NCI-H774 (cell line): ENCODE measurements around the gene POU3F1.

ENCODE experiments used
- DNase-seq: peaks from one replicate; lab custom pipeline; 2025; lab: John Stamatoyannopoulos, UW

POU3F1 gene

DNA sequence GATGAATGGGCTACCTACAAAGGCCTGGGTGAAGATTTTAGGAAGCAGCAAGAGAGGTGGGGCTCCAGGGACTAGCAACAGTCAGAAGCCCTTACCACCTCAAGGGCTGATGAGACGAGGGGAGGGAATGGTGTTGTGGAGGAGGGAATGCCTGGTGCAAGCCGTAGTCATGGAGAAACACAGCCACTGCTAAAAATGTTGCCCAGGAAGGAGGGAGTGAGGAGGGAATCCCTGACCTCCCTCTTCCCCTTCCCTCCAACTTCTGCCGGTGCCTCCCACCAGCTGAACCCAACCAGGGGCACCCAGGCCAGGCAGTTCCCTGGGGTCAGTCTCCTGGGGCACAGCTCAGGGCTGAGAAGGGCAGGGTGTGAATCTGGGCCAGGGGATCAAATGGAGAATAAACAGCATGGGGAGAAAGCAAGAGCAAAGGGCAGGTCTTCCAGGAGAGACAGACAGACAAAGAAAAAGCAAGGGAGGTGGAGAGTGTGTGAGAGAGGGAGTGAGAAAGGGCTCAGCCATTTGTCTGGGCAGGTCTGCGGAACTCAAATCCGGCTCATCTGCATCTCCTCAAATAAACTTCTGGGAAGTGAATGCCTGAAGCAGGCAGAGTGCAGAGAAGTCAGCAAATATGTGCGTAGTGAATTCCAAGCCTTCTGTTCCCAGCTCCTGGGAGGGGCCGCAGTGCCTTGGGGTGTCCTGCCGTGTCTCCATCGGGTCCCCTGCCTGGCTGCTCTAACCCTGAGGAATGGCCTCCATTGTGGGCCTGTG is 27.1 kb upstream of the POU3F1 start:
- DNase-seq = no peak

DNA sequence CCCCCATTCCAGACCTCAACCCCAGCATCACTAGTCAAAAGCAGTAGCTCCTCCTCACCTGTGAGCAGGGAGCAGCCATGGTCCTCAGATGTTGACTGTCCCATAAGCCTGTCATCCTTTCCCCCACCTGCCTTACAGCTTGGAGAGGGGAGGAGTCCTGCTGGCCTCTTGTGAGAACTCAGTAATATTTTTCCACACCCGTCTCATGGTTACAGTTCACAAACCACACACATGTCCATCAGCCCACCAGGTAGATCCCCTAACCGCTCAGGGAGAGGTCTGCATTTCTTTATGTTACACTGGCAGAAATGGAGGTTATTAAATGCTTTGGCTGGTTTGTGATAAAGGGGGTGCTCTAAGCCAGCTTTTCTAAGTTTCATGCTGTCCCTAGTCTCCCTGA is 26.3 kb upstream of the POU3F1 start:
- no peak for DNase-seq

DNA sequence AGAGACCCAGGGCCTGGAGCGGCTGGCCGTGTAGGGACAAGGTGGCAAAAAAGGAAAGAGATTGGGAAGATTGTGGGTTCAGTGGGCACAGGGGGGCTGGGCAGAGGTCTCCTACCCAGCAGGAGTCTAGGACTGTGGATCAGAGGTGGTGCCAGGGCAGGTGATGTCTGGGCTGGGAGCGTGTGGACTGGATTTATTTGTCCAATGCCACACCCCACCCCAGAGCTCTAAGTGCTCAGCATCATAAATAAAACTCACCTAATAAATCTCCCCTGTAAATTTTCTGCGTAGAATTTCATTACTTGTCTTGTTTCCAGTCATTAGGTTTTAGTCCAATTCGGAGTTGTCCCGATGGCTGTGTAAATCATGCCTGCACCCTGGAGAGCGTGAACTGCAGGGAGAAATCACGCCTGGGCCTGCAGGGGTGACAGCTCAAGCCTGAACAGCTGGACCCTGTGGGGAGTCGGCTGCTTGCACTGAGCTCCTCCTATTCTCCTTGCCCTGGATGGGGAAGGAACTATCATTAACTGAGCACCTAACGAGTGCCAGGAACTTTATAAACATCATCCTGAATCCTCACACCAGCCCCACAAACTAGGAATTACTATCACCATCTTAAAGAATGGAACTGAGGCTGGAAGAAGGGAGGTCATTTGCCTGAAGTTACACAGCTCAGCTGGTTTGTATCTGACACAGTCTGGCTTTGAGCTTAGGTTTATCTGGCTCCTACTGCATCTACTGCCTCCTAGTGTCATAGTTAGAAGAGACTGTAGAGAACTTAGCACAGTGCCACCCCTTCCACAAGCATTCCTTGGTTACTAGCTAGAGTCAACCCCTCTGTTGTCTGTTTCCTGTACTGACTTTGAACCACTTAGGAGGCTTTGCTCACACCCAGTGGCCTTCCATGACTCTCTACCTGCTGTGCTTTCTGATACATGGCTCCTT is 25.0 kb upstream of the POU3F1 start:
- no peak for DNase-seq

DNA sequence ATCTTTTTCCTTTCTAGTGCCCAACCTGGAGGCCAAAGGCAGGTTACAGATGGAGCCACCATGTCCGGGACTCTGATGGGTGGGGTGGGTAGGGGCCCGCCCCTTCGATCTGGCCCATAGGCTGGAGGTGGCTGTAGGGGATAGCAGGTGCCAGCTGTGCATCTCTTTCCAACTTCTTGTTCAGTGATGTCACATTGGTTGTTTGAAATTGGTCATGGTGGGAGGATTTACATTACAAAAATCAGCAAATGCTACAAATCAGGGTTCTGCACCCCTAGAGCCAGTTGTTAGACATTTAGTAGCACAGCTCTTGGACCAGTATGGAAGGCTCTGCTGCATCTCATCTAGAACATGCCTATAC is 22.4 kb upstream of the POU3F1 start:
- no peak for DNase-seq

DNA sequence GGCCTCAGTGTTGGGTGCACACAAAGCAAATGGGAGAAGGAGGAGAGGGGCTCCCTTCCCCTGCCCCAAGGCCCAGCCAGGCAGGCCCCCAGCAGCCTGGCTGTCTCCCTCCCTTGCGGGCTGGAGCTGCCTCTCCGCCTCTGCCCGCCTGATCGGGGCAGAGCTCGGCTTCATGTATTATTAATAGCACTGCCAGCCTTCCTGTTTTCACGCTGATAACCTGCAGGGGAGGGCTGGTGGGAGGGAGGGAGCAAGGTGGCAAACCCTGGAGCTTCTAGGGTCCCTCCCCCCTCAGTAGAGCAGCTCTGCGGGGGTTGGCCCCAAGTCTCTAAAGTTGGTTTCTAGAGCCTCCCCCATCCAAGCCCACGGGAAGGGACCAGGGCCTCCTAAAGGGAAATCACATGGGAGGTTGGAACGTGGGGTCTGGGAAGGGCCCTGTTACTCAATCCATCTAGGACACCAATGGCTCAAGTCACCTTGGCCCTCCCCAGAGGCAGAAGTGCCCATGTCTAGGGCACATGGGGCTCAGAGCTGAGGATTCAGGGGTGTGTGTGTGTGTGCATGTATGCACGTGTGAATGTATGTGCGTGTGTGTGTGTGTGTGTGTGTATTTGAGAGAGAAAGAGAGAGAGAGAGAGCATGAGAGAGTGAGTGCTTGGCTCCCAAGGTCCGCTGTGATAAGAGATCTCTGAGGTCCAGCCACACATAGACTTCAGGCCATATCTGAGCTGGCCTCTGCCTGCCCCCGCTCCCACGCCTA is 21.8 kb upstream of the POU3F1 start:
- no peak for DNase-seq

DNA sequence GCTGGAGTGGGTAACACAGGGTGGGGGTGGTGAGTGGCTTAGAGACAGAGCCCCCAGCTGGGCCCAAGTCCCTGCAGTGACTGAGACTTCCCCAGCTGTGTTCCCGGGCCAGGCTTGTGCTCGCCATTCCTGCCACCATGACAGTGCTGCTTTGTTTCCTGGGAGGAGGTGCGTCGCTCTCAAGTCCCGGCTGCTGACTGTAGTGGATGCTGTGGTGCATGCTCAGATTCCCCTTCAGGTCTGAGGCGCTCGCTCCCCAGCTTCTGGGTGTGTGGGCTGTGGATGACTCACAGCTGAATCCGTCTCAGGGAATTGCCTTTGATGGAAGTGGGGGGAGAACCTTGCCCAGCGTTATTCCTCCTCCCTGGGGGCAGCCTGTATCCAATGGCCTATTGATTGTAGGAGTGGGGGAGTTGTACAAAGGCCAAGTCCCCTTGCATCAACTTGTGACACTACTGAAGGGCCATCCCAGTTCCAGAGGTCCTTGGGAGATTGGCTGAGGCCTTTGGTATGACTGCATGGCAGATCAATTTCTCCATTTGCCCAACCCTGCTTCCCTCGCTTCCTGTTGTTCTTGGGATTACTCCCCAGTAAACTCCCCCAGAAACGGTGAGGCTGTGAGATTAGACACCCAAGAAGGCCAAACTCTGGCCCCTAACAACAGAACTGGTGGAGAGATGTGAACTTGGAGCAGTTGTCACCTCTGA is 17.8 kb upstream of the POU3F1 start:
- no peak for DNase-seq

DNA sequence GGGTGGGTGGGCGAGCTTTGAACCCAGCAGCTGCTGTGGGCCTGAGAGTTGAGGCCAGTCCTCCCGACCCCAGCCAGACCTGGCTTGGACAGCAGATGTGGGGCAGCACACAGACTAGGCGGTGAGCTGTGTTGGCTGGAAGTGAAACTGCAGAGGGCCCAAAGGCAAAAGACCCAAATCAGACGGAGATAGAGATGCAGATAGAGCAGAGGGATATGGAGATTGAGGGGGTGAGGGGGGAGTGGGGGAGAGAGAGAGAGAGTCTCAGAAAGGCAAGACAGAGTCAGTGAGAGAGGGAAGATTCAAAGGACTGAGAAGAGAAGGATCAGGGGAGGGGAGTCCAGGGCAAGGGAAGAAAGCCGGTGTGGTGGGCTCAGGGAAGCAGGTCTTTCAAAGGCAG is 17.0 kb upstream of the POU3F1 start:
- no peak for DNase-seq

DNA sequence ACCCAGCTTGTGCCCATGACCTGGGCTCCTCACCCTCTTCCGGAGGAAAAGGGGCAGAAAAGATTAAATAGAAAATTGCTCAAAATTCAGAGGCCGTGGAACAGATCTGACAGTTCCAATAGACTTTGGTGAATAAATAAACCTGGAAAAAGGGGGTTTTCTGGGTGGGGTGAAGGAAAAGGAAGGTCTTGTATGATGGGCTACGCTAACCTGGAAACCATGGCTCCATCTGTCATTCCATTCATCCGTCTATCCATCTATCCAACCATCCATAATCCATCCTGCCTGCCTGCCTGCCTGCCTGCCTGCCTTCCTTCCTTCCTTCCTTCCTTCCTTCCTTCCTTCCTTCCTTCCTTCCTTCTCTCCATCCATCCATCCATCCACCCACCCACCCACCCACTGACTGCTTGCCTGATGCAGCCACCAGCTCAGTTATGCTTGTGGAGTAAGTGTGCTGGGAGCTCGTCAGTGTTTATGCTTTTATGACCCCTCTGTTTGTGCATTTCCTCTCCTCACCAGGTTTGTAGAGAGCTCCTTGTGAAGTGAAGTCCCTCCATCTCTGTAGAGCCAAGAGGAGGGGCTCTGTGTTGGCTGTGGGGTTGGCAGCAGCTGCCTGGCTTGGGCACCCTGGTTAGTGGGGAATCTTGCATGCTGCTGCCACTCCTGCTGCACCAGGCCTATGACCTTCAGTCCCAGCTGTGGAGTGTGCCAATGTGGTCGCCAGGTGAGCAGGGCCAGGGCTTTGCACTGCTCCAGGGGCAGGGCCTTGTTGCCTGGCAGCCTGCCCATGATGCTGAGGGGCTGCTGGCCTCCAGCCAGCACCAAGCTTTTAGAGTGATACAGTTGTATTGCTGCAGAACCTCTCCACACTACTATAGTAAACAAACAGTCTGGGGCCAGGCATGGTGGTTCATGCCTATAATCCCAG is 16.0 kb upstream of the POU3F1 start:
- DNase-seq = peak; percentile 87

DNA sequence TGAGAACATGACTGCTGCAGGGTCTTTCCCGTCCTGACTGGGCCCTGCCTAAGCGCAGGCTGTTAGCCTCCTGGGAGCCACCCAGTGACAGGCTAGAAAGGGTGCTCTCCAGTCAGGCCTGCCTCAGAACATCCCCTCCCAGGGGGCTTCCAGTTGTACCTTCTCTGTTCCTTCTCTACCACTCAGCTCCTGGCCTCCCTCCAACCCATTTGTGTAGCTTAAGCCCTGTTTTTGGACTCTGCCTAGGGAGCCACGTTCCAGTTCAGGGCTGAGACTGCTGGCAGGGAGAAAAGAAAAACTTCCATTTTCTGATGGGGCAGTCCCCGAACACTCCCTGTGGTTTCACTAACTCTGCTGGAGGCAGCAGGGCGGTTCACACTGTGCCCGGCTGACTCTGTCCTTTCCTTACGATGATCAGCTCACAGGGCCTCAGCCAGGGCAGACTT is 15.3 kb upstream of the POU3F1 start:
- no peak for DNase-seq

DNA sequence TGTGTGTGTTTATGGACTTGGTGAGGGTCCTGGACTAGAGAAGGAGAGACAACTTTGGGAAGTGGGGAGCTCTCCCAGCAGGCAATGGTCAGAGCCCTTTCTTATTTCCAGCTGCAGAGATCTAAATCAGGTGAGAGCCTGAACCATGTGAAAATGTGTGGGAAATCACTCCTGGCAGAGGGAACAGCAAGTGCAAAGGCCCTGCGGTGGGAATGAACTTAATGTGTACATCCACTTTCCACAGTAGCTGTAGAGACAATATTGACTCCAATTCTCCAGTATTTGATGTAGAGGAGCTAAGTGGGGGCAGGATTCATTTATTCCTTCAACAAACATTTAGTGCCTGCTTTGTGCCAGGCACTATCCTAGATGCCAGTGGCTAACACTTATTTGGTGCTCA is 14.7 kb upstream of the POU3F1 start:
- DNase-seq = no peak

DNA sequence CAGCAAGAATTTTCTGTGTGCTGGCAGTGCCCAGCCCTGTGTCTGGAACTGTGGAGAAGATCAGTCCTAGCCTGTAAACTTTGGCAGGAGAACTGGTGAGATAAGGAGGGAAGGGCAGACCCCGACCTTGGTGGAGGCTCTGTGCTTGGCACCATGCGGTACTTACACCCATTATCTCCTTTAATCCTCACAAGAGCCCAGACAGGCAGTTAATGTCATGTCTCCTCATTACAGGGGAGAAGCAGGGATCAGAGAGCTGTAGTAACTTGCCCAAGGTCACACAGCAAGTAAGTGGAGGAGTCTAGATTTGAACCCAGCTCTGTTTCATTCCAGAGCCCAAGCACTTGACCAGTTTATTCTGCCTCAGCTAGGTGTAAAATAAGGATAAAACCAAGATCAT is 13.9 kb upstream of the POU3F1 start:
- DNase-seq = no peak

DNA sequence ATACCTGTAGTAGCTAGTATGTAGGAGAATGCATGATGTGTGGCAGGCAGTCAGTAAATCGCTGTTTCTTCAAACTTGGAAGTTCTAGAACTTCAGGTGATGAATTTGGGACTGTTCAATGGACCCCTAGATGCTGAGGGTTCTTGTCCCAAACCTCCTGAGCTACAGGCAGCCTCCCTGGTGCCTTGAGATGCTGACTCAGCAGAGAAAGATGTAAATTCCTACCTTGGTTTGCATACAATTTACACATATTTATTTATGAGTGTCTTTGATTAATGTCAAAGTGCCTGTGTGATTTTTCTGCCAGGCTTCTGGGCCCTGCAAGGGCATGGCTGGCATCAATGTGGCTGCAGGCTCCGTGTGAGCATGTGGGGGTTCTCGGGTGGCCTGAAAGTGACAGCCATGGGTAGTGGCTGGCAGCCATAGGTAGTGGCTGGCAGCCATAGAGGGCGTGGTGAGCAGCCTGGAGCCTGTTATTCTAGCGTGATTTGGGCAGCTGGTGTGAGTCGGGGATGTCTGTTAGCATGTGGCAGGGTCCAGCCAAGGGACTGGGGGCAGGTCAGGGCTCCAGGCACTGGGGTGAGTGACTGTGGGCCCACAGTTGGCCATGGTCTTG is 13.2 kb upstream of the POU3F1 start:
- no peak for DNase-seq

DNA sequence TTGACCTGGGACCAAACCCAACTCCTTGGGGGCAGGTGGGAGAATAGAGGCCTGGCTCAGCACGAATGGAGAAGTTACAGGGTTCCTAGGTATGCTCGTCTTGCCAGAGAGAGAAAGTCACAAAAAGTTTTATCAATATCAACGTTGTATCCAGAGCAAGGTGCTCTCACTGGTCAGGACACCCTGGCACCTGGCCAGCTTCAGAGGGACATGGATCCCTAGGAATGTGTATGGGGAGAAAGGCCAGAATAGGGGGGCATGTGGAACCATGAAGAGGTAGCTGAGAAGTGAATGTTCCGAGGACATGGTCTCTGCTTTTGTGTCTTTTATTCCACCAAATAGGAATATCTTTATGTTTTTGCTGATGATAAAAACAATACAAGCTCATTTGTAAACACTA is 9.4 kb upstream of the POU3F1 start:
- no peak for DNase-seq

DNA sequence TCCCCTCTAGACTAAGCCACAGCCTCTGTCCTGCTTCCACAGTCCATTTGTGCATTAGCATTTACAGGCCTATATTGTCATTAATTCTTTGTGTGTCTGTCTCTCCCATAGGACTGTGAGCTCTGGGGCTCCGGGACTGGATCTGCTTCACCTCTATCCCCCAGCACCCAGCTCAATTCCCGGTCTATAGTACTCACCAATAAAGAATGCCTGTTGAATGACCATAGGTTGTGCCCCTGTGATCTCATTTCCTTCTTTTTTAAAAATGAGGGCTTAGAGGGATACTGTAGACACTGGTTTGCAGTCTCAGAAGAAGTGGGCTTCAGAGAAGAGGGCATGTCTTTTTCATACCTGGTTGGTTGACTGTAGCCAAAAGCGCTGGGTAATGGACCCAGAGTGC is 8.8 kb upstream of the POU3F1 start:
- DNase-seq = no peak

DNA sequence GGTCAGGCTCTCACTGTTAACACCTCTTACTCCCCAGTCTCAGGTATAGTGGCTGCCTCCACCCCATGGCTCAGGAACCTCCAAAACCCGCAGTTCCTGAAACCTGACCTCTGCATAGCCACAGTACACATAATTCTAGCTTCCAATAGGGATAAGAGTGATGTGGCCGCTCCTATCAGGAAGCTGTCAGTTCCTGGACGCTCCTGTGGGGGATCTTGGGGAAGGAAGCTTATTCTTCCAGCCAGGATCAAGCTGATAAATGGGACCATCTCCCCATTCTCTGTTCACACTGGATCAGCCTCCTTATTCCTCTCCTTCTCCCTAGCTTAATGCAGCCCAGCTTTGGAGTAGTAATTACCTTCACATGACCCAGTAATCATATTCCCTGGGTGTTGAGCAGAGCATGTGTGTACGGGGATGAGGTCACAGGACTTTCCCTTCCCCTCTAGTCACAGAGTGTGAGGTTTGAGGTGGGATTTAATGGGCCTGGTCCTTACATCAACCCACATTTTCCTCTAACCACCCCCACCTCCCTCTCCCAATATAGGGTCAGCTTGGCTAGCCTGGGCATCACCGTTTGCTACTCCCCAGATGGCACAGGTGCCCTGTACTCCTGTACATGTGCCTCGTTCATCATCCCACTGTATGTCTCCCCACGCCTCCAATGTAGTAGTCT is 7.0 kb upstream of the POU3F1 start:
- DNase-seq = no peak

DNA sequence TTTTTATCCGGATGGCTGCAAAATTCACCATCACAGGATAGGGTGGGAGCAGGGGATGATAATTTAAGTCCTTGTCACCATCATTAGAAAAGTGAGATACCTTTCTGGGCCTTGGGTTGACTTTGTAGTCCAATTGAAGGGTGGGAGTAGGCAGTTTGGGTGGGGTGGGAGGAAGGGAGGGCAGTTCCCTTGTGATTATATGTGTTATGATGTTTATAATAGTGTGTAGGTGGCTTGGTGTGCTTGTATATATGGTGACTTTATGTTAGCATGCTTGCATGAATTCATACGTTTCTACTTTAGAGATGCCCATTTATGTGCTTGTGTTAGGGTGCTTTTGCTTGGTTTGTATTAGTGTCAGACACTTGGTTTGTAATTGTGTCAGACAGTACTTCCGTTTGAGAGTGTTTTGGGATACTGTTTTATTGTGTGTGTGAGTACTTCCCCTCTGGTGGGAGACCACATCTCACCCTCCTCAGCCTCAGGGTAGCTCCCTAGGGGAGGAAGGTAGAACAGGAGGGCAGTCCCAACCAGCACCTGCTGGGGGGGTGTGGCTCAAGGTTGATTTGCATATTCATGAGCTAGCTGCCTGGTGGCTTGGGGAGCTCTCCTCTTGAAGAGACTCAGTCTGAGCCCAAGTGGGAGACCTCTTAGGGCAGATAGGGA is 6.3 kb upstream of the POU3F1 start:
- peak; percentile 28 for DNase-seq

DNA sequence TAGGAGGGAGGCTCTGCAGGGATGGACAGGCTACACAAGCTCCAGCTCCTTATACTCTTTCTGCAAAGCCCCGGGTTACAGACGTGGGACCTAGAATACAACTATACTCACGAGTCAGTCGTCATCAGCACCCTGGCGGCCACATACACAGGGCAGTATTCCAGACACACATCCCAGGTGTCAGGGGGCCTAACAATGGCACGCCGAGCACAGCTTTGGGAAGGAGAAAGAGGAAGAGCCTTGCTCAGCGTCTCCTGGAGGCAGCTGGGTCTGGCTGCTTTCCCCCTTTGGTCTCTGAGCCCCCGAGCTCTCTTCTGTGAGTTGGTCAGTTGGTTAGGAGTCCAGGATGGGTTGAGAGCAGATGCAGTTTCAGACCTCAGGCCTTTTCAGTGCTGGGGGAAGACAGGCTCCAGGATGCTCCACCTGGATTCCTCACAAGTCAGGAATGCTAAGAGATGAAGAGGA is 4.5 kb upstream of the POU3F1 start:
- DNase-seq = no peak

DNA sequence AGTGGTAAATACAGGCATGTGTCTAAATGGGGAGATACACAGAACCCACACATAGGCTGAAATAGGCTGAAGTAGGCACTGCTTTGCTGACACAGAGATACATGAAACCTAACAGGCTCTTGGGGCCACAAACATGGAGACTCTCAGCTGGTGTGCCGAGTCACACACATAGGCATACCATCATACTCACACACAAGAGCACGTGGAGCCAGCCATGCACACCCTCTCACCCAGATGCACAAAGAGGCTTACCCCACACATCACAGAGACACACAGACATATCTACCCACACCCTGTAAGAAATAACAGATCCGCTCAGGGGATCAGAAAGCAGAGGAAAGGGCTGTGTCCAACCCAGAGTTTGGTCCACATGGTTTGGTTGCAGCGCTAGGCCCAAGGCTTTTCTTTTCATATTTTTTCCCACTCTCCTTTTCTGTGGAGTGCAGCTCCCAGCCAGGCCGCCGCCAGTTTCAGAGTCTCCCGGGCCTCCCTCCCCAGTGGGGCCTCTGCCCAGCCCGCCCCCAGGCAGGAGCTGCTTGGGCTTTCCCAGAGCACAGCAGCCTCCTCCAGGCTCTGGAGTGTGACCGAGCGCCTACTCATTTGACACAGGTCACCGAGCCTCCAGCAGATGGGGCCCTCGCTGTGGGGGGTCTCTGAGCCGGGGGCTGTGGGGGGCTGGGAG is 3.9 kb upstream of the POU3F1 start:
- DNase-seq = no peak
